HG03066 (cell line): Measurements from ENCODE around the gene TXNDC16.
A peak's percentile ranks its signal among the peaks of the same experiment; 100 is the strongest.
"Not testable (repeated sequence)": the region's sequence is repeated elsewhere in the genome, so short reads cannot be mapped to it uniquely, and the experiment has no call there.

Experiments used
- ATAC-seq: cut with Tn5 transposase; IDR thresholded peaks from one replicate; pipeline ENCODE4 v1.9.1; 2021; ENCODE audit warnings: low read depth; ENCODE audit not compliant: unreplicated experiment

TXNDC16 gene, protein sequence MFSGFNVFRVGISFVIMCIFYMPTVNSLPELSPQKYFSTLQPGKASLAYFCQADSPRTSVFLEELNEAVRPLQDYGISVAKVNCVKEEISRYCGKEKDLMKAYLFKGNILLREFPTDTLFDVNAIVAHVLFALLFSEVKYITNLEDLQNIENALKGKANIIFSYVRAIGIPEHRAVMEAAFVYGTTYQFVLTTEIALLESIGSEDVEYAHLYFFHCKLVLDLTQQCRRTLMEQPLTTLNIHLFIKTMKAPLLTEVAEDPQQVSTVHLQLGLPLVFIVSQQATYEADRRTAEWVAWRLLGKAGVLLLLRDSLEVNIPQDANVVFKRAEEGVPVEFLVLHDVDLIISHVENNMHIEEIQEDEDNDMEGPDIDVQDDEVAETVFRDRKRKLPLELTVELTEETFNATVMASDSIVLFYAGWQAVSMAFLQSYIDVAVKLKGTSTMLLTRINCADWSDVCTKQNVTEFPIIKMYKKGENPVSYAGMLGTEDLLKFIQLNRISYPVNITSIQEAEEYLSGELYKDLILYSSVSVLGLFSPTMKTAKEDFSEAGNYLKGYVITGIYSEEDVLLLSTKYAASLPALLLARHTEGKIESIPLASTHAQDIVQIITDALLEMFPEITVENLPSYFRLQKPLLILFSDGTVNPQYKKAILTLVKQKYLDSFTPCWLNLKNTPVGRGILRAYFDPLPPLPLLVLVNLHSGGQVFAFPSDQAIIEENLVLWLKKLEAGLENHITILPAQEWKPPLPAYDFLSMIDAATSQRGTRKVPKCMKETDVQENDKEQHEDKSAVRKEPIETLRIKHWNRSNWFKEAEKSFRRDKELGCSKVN

DNA sequence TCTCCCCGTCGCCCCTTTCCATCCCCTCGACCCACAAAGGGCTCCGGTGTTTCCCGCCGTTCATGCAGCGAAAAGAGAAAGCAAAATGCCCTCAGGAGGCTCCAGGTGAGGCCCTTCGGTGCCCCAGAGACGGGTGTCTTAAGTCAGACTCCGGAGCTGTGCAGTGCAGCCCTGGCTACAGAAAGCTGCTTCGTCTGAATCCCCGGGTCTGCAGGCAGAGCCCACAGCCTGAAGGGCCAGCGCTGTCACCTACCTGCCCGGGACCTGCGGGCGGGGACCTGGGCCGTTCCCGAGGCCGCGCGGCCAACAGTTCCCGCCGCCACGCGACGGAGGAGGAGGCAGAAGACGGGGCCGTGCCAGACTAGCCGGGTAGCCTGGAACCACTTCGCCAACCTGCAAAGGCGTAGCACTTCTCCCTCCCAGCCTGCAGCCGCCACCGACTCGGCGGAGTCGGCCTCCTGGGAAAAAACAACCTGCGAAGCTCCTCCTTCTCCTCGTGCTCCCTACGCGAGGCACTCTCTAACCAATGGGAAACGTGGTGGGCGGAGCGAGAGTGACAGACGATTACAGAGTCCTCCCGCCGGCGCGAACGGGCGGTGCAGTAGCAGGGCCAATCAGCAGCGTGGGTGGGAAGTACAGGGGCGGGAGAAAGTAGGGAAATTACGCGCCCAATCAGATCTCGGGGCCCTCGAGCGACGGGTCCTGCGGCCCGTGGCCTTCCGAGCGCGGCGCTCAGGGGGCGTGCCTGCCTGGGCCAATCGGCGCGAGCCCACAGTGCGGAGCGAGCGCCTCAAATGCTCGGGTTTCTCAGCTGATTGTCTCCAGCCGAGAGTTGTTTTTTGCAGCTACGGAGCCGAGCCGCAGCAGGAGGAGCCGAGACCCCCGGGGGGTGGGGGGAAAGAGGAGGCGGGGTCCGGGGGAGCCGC lies at the start of gene TXNDC16, which contains the start of gene GPR137C:
Gene TXNDC16, minus strand, starts transcription at position 443 of the 926 bp plus-strand sequence. CDS start 8,948 bp downstream, outside the sequence.
Gene GPR137C, plus strand, starts transcription at position 774 of the 926 bp plus-strand sequence. CDS start 312 bp downstream, outside the sequence.
- peak; percentile 93 for ATAC-seq

DNA sequence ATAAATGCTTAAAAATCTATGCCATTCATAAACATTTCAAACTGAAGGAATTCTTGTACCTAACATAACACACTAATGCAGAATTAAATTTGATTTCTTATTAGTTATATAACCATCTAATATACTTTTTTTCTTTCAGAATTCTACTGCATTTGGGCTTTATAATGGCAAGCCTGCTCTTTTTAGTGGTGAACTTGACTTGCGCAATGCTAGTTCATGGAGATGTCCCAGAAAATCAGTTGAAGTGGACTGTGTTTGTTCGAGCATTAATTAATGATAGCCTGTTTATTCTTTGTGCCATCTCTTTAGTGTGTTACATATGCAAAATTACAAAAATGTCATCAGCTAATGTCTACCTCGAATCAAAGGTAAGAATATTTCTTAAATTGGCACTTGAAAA lies 47.7 kb upstream of the TXNDC16 start:
- no peak for ATAC-seq

DNA sequence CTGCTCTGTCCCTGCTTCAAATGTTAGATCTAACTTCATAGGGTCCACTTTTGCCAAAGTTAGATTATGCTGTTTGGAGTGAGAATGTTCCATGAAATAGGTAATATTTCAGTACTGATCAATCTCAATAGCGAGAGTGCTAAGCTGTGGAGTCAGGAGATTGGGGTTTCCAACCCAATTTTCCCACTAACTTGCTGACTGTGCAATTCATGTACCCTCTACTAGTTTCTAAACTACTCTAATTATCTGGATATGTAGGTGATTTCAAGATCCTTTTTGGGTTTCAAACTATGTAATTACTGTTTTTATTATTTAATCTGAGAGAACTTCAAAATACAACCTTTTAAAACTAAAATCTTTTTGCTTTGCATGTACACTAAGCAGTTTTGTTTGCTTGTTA lies 46.3 kb upstream of the TXNDC16 start:
- ATAC-seq = no peak

DNA sequence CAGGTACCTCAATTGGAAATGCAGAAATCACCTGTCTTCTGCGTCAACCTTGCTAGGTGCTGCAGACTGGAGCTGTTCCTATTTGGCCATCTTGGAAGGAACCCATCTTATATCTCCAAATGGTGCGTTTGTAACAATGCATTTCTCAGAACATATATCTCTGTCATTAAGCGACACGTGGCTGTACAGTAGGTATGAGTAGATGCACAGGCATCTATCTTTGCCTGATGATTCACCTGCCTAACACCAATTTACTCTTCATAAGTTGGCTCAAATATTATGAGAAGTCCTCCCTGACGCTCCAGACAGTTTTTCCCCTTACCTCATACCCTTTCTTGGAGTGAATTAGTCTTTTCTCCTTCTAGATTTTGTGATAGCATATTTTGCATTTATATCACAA lies 44.6 kb upstream of the TXNDC16 start:
- ATAC-seq = no peak

DNA sequence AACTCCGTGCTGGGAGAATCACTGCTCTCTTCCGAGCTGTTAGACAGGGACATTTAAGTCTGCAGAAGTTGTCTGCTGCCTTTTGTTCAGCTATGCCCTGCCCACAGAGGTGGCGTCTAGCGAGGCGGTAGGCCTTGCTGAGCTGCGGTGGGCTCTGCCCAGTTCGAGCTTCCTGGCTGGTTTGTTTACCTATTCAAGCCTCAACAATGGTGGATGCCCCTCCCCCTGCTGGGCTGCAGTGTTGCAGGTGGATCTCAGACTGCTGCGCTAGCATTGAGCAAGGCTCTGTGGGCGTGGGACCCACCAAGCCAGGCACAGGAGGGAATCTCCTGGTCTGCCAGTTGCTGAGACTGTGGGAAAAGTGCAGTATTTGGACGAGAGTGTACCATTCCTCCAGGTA lies 44.0 kb upstream of the TXNDC16 start:
- no peak for ATAC-seq

DNA sequence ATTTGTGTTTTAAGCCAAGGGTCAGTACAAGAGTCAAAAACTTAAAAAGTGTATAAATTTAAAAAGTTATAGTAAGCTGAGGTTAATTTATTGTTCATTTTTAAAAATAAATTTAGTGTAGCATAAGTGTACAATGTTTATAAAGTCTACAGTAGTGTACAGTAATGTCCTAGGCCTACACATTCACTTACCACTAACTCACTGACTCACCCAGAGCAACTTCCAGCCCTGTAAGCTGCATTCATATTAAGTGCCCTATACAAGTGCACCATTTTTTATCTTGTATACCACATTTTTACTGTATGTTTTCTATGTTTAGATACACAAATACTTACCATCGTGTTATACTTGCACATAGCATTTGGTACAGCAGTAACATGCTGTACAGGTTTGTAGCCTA lies 38.0 kb upstream of the TXNDC16 start:
- ATAC-seq = no peak

DNA sequence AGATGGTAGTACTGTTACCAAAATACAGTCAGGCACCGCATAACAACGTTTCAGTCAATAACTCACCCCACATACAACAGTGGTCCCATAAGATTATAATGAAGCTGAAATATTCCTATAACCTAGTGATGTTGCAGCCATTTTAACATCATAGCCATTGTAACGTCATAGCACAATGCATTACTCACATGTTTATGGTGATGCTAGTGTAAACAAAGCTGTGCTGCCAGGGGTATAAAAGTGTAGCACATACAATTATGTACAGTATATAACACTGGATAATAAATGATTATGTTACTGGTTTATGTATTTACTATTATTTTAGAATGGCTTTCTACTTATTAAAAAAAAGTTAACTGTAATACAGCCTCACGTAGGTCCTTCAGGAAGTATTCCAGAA lies 37.3 kb upstream of the TXNDC16 start:
- no peak for ATAC-seq

DNA sequence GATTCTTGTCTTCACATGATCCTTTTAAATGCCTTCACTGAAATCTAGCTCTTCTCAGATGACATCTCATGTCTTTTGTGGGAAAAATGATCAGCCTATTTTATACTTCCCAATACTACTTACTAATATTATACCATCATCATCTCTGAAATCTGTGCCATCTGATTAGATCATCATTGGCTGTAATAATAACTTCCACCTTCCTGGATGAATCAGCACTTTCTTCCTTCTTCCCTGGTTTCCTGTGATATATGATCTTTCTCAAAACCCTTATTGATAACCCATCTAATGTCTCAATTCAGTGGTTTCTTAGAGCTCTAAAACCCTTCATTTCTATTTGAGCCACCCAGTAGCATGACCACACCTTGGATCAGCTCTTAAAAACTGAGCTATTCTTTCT lies 31.2 kb upstream of the TXNDC16 start:
- no peak for ATAC-seq

DNA sequence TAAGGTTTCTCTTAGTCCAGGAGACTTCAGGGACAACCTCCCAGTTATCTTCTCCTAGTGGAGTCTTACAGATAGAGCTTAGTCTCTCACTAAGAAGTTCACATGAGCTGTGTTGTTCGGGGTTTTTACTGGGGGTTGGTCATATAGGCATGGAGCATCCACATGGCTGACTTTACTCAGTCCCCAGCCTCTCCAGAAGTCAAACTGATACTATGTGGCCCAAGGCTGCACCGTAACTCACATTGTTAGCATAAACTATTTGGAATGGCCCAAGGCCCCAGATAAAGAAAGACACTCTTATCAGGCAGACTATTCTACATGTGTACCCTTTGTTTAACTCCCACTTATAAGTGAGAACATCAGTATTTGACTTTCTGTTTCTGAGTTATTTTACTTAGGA lies 23.6 kb upstream of the TXNDC16 start:
- no peak for ATAC-seq

DNA sequence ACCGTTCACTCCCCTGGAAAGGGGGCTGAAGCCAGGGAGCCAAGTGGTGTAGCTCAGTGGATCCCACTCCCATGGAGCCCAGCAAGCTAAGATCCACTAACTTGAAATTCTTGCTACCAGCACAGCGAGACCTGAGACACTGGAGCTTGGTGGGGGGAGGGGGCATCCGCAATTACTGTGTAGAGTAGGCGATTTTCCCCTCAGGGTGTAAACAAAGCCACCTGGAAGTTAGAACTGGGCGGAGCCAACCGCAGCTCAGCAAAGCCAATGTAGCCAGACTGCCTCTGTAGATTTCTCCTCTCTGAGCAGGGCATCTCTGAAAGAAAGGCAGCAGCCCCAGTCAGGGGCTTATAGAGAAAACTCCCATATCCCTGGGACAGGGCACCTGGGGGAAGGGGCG lies 16.1 kb upstream of the TXNDC16 start:
- ATAC-seq = not testable (repeated sequence)

DNA sequence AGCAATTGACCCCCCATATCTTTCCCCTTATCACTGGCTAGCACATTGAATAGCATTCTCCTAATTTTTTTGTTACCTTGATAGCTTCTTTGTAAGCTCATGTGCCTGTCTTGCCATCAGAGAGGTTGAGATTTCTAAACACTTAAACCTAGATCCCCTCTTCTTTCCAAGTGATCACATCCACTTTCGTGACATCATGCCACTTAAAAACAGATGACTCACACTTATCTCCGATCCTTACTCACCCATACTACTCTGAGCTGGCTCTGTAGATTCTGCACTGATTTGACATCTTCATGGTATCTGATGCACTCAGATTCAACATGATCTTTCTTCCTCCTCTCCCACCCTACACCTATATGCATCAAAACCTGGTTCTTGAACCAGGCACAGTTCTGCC lies 10.8 kb upstream of the TXNDC16 start:
- ATAC-seq = no peak

DNA sequence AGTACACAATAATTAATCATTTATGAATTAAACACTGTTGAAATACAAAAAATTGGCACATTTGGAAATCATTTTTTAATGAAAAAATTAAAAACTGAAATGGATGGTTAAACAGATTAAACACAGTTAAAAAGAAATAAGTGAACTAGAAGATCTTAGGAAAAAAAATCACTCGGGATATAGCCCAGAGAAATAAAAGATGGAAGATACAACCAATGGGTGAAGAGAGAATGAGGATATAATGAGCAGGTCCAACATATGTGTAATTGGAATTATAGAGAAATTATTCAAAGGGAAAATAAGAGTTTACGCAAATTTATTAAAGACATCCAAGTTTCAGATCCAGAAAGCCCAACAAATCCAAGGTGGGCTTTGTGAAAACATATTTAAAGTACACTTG lies 6.4 kb upstream of the TXNDC16 start:
- ATAC-seq = no peak

DNA sequence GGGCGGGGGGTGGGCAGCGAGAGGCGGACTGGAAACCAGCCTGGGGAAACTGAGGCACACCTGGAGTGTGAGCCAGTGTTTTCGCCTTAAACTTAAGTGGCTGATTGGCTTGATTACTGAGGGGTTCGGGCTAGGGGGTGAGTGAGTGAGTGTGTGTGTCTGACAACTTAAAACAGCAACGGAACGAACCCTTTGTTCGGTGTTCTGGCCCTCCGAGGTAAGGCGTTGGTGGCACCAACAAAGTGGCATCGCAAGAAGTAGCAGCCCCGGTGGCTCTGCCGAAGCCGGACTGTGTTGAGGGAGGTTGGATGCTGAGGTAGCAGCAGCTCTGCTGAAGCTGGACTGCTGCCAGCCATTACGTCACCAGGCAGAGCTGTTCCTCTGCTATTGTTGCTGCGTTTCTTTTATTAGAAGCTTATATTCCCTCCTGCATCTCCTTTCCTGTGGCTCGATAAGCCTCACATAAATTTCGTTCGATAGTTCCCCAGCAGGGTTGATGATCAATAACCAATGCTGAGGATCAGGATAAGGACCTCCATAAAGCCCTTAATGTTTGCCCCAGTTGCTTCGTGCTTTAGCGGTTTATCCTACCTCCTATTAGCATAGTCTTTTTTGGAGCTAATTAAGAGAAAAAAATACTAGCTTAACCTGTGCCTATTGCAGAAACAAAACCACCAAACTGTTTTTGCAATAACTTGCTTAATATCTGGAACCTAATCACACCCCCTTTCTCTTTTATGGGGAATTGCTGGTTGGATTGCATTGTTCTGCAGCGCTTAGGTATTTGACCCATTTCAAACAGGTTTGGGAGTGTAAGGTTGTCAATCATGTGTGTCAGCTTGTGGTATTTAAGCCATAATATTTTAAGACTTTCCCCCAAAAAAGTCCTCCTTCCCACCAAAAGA lies 1.6 kb upstream of the TXNDC16 start:
- no peak for ATAC-seq

DNA sequence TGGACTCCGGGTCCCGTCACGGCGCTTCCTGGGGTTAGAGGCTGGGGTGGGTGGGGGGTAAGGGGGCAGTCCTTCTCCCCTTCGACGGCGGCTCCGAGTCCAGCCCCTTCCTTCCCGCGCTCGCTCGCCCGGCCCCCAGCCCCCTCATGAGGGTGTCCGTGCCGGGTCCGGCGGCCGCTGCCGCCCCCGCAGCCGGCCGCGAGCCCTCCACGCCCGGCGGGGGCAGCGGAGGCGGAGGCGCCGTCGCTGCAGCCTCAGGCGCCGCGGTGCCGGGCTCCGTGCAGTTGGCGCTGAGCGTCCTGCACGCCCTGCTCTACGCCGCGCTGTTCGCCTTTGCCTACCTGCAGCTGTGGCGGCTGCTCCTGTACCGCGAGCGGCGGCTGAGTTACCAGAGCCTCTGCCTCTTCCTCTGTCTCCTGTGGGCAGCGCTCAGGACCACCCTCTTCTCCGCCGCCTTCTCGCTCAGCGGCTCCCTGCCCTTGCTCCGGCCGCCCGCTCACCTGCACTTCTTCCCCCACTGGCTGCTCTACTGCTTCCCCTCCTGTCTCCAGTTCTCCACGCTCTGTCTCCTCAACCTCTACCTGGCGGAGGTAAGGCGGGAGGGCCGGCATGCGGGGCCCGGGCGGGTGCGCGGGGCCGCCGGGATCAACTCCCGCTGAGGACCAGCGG lies 831 bp upstream of the TXNDC16 start:
- ATAC-seq = peak; percentile 16

DNA sequence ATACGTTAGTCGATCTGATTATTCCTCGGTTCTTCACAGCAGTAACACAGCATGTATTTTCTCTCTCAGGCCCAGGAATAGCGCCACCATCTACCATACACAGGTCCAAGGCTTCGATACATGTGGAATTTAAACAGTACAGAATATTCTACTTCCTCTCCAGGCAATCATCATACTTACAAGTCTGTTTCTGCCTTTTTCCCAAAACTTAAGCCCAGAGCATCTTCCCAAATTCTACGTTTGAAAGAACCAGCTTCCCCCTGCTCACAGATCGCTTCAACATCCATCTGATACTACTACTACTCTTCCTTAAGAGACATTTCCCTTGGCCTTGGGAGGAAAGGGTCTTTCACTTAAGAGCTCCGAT lies 626 bp downstream of the TXNDC16 start:
- no peak for ATAC-seq

DNA sequence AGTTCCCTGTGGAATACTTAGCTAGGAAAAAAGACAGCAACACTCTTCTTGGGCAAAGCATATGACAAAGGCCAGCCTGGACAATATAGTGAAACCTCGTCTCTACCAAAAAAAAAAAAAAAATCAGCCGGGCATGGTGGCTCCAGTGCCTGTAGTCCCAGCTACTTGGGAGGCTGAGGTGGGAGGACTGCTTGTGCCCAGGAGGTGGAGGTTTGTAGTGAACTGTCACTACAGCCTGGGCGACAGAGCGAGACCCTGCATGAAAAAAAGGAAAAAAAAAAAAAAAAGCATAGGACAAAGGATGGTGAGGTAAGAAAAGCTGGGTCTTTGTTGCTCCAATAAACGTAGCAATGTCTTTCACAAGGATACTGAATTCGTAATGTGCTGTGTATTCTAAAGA lies 1.1 kb downstream of the TXNDC16 start:
- ATAC-seq = no peak

DNA sequence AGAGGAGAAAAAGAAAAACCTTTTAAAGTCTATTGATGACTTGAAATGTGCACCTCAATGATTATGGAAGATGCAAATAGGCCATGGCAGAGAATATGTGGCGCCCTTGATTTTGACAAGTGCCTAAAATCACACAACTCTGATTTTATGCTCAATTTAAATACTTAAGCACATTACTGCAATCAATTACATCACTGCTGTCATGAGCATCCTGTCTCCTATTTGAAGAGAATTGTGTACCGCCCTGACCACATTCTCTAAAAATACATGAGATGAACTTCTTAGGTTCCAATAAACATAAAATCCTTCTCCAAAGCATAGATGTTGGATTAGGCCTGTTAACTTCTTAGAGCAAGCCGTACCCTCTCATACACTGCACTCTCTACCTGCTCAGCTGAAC lies 1.6 kb downstream of the TXNDC16 start:
- no peak for ATAC-seq

DNA sequence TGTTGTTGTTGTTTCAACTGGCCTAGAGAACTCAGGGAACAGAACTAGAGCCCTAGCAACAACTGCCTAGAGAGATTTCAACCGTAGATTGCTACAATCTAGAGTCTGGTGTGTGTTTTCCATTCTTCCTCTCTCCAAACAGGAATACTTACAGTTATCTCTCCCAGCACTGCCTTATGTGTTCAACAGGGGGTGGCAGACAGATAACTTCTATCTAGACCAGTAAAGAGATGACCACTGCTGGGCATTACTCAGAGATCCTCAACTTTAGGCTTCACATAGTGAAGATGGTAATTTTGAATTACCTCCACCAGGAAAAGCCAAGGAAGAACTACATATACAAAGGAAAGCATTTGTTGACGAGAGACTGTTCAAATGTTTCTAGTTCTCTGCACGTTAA lies 4.8 kb downstream of the TXNDC16 start:
- ATAC-seq = no peak

DNA sequence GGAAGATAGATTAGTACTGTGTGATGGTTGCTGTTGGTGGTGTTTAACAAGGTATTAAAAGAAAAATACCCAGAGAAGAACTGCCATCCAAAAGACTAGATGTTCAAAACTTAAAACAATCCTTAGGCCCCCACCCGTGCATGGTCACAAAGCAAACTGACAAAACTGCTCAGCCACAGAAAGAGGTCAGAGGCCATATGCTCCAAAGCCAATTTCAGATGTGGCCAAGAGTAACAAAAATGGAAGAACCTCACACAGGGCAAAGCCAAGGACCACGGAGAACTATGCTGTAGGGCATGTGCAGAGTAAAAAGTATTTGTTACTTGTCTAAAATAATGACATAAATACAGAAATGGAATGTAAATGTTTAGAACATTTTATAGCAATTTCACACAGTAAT lies 5.3 kb downstream of the TXNDC16 start:
- no peak for ATAC-seq
